Keratinocyte (primary cell): ENCODE data around the gene UXS1. TPM values are rescaled to one million over a fixed set of nuclear protein-coding genes. Genes with fewer than 3 reads are reported as not detected.

Experiments used
- DNase-seq: peaks from one replicate; pipeline ENCODE4 v3.0.0-alpha.2; 2011; ENCODE audit warnings: low read depth, missing footprints, low spot score
- FAIRE-seq: peaks from 2 replicates; lab custom pipeline; 2011; peaks lifted over from hg19 to GRCh38; lab: Jason Lieb, UNC
- H2AFZ ChIP-seq: 2 replicates; pipeline ENCODE4 v1.6.0; 2012; ENCODE audit warnings: low read length, control low read depth, inconsistent platforms; ENCODE audit not compliant: control insufficient read depth
- H3K27ac ChIP-seq: 2 replicates; pipeline ENCODE4 v1.5.1; 2011; ENCODE audit warnings: low read length; ENCODE audit not compliant: control insufficient read depth, insufficient read depth
- H3K27me3 ChIP-seq: 3 replicates; pipeline ENCODE4 v1.6.0; 2011; ENCODE audit warnings: low read length; ENCODE audit not compliant: control insufficient read depth, insufficient read depth; ENCODE audit errors: extremely low read depth
- H3K36me3 ChIP-seq, 2 experiments: 2 replicates in 1 of 2; 3 replicates in 1 of 2; pipeline ENCODE4 v1.5.1; 2011; ENCODE audit warnings: low read length in 2 of 2, mild to moderate bottlenecking in 1 of 2; ENCODE audit not compliant: control insufficient read depth in 2 of 2, insufficient read depth in 2 of 2; ENCODE audit errors: extremely low read depth in 1 of 2
- H3K4me1 ChIP-seq: 3 replicates; pipeline ENCODE4 v1.5.1; 2011; ENCODE audit warnings: low read length; ENCODE audit not compliant: control insufficient read depth, insufficient read depth; ENCODE audit errors: extremely low read depth
- H3K4me2 ChIP-seq: 3 replicates; pipeline ENCODE4 v1.6.0; 2011; ENCODE audit warnings: low read depth, low read length; ENCODE audit not compliant: control insufficient read depth, insufficient read depth; ENCODE audit errors: extremely low read depth
- H3K4me3 ChIP-seq, 3 experiments: fragments of 200-600 bp in 1 of 3; sonication (generic) in 1 of 3; 2 replicates in 2 of 3; 3 replicates in 1 of 3; pipeline ENCODE4 v1.5.1; 2011 to 2016; ENCODE audit warnings: low read length in 3 of 3, mild to moderate bottlenecking in 3 of 3, control low read depth in 2 of 3, inconsistent platforms in 1 of 3, low read depth in 1 of 3, mixed read lengths in 1 of 3, mixed run types in 1 of 3, moderate library complexity in 1 of 3; ENCODE audit not compliant: control insufficient read depth in 2 of 3, insufficient read depth in 2 of 3; ENCODE audit errors: extremely low read depth in 1 of 3
- H3K79me2 ChIP-seq: 2 replicates; pipeline ENCODE4 v1.6.0; 2012; ENCODE audit warnings: low read length; ENCODE audit not compliant: control insufficient read depth, insufficient read depth
- H3K9ac ChIP-seq: 3 replicates; pipeline ENCODE4 v1.6.0; 2011; ENCODE audit warnings: low read length; ENCODE audit not compliant: control insufficient read depth, insufficient read depth; ENCODE audit errors: extremely low read depth
- H3K9me1 ChIP-seq: 3 replicates; pipeline ENCODE4 v1.6.0; 2011; ENCODE audit warnings: low read length; ENCODE audit not compliant: control insufficient read depth, insufficient read depth; ENCODE audit errors: extremely low read depth
- H3K9me3 ChIP-seq: 2 replicates; pipeline ENCODE4 v1.5.1; 2012; ENCODE audit warnings: low read depth, low read length; ENCODE audit not compliant: control insufficient read depth
- H4K20me1 ChIP-seq: 3 replicates; pipeline ENCODE4 v1.6.0; 2011; ENCODE audit warnings: low read length; ENCODE audit not compliant: control insufficient read depth, insufficient read depth; ENCODE audit errors: extremely low read depth
- CTCF ChIP-seq, 3 experiments: IDR thresholded peaks in 1 of 3; conservative IDR thresholded peaks in 1 of 3; optimal IDR thresholded peaks in 1 of 3; 2 replicates in 2 of 3; 3 replicates in 1 of 3; pipeline versions ENCODE3 to v1.5.1; 2011; ENCODE audit warnings: low read length in 3 of 3, mild to moderate bottlenecking in 3 of 3, moderate library complexity in 2 of 3, control low read depth in 1 of 3, inconsistent platforms in 1 of 3; ENCODE audit not compliant: insufficient read depth in 2 of 3; ENCODE audit errors: extremely low read depth in 1 of 3
- EZH2 ChIP-seq: IDR thresholded peaks from one replicate; pipeline ENCODE4 v1.6.1; 2012; ENCODE audit warnings: inconsistent platforms, mild to moderate bottlenecking, low read length, moderate library complexity
- dilution Hi-C: fragments of 300-500 bp; cut with MboI; formaldehyde crosslinking; loops from one replicate; pipeline ENCODE4 v1.7.0; 2020; ENCODE audit warnings: low sequenced_read_pairs; ENCODE audit not compliant: extremely low pct_ligation_motif_present
- polyA plus RNA-seq, 5 experiments: library from polyadenylated mRNA; depleted of rRNA in 3 of 5; stranded (reverse) in 3 of 5; stranded (forward) in 1 of 5; unstranded in 1 of 5; fragments of >200 nt; gene quantifications; 1 replicate in 1 of 5; 2 replicates in 3 of 5; 3 replicates in 1 of 5; pipeline versions ENCODE4 v1.2.1 to v1.2.3, GENCODE V29; 2011 to 2012; ENCODE audit warnings: missing spikeins in 2 of 5, low read depth in 1 of 5, low replicate concordance in 1 of 5

UXS1 gene
- polyA plus RNA-seq, 1 donor (not counting 4 experiments of a cell fraction or from before 2014, with no cell fraction given): 43.5 TPM

GRCh38 chr2:106174056-106174455, 20.0 kb downstream of the UXS1 start:
- FAIRE-seq (no peak), DNase-seq (no peak)
- H3K9me3 ChIP-seq: no peaks in the 10 kb centered on the region
- H3K4me2 ChIP-seq: no peak overlapping the region
- dilution Hi-C loops: no loop called here
- no peaks in the 10 kb centered on the region for H3K36me3 ChIP-seq
- H3K9ac ChIP-seq: no peak overlapping the region
- no peaks in the 10 kb centered on the region for H3K9me1 ChIP-seq
- H4K20me1 ChIP-seq: no peaks in the 10 kb centered on the region
- H3K27ac ChIP-seq: no peak overlapping the region
- TF ChIP-seq EZH2 (no peak), CTCF (optimal IDR thresholded peaks at IDR 0.05 in 1 of 3, IDR thresholded peaks at IDR 0.05 in 1 of 3, conservative IDR thresholded peaks at IDR 0.05 in 1 of 3; ENCODE audit: extremely low read depth in 1 of 3, insufficient read depth in 2 of 3, low read length in 3 of 3) (no peak)
- H2AFZ ChIP-seq: no peak overlapping the region
- no peaks in the 10 kb centered on the region for H3K4me1 ChIP-seq
- H3K27me3 ChIP-seq: no peaks in the 10 kb centered on the region
- peaks cover 9% of the 10 kb centered on the region for H3K79me2 ChIP-seq
- H3K4me3 ChIP-seq: no peak overlapping the region

GRCh38 chr2:106172649-106173048, 21.5 kb downstream of the UXS1 start:
- TF ChIP-seq CTCF (optimal IDR thresholded peaks at IDR 0.05 in 1 of 3, IDR thresholded peaks at IDR 0.05 in 1 of 3, conservative IDR thresholded peaks at IDR 0.05 in 1 of 3; ENCODE audit: extremely low read depth in 1 of 3, insufficient read depth in 2 of 3, low read length in 3 of 3) (no peak), EZH2 (no peak)
- H4K20me1 ChIP-seq: no peaks in the 10 kb centered on the region
- H2AFZ ChIP-seq: no peak overlapping the region
- DNase-seq (no peak), FAIRE-seq (no peak)
- H3K36me3 ChIP-seq: no peaks in the 10 kb centered on the region
- H3K79me2 ChIP-seq: peaks cover 9% of the 10 kb centered on the region
- no peaks in the 10 kb centered on the region for H3K9me1 ChIP-seq
- no peaks in the 10 kb centered on the region for H3K4me1 ChIP-seq
- no peak overlapping the region for H3K9ac ChIP-seq
- no peak overlapping the region for H3K27ac ChIP-seq
- H3K4me2 ChIP-seq: no peak overlapping the region
- no peaks in the 10 kb centered on the region for H3K27me3 ChIP-seq
- no peak overlapping the region for H3K4me3 ChIP-seq
- H3K9me3 ChIP-seq: no peaks in the 10 kb centered on the region
- dilution Hi-C loops: no loop called here
